Endothelial cell of umbilical vein (primary cell): Measurements from ENCODE around the gene USP19.

ENCODE experiments used
- CTCF ChIP-seq, 2 donors: IDR thresholded peaks; 1 replicate in 1 of 2; 2 replicates in 1 of 2; pipeline ENCODE4 v1.5.1; 2011; ENCODE audit warnings: low read length in 2 of 2, mild to moderate bottlenecking in 2 of 2, moderate library complexity in 2 of 2, control low read depth in 1 of 2, inconsistent platforms in 1 of 2, low read depth in 1 of 2; ENCODE audit not compliant: insufficient read depth in 1 of 2; ENCODE audit errors: extremely low read depth in 1 of 2
- POLR2A ChIP-seq: IDR thresholded peaks from 2 replicates; pipeline ENCODE4 v1.6.1; 2012; ENCODE audit warnings: low read depth, mild to moderate bottlenecking, control low read depth, low read length

DNA sequence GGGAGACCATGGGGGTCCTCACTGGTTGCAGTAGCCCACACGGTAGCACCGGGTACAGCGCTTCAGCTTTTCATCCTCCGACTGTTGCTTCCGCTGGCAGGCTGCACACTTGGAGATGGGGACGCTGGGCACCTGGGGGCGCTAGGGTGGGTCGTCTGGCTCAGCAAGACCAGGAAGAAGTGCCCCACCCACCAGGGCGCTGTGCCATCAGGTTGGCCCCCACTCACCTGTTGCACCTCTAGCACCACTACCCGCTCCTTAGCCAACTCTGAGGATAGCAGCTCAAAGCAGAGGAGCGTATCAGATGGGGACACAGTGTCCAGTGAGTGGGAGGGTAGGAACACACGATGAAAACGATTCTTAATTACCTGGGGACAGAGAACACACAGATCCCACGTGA lies 8.4 kb downstream of the USP19 start:
- TF ChIP-seq CTCF (IDR thresholded peaks at IDR 0.05; ENCODE audit: extremely low read depth in 1 of 2, insufficient read depth in 1 of 2, low read depth in 1 of 2, low read length in 2 of 2) = no peak
- TF ChIP-seq POLR2A = no peak
